Measurements from ENCODE around the gene SNRPD1.

DNA sequence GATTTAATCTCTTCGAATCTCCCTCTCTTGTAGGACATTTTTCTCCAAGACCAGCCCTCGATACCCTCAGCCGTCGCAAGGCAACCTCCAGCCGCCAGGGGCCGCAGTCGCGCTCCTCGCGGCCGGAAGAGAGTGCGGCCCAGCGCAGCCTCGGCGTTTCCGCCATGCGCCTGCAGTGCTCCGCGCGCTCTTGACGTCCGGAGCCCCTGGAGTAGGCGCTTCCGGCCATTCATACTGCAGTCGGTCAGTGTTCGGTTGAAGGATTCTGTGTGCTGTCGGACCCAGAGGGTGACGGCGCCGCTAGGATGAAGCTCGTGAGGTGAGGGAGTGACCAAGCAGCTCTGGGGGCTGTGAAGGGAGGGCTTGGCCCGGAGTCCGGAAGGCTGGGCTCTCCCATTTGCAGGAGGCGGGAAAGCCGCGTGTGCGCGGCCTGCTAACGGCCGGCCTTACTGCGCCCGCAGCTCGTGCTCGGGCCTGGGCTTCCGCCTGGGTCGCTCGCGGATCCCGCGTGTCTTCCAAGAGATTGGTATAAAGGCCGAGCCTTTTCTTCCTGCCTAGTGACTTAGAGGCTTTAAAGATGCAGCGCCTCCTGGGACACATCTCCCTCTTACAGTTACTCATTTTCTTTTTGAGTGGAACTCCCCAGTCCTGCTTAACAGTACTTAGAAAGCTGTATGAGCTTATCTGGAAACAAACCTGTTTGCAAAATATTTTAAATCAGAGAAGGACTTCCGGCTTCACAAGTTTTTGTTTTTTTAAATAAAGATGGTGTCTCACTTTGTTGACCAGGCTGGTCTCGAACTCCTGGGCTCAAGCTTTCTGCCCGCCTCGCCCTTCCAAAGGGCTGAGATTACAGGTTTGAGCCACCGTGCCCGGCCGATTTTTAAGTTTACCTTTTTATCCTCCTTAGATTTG lies at the start of gene SNRPD1:
- peak in 1 of 4 donors; percentile 30 for TF ChIP-seq POLR2A (IDR thresholded peaks at IDR 0.05)
- TF ChIP-seq, protein P1, sequence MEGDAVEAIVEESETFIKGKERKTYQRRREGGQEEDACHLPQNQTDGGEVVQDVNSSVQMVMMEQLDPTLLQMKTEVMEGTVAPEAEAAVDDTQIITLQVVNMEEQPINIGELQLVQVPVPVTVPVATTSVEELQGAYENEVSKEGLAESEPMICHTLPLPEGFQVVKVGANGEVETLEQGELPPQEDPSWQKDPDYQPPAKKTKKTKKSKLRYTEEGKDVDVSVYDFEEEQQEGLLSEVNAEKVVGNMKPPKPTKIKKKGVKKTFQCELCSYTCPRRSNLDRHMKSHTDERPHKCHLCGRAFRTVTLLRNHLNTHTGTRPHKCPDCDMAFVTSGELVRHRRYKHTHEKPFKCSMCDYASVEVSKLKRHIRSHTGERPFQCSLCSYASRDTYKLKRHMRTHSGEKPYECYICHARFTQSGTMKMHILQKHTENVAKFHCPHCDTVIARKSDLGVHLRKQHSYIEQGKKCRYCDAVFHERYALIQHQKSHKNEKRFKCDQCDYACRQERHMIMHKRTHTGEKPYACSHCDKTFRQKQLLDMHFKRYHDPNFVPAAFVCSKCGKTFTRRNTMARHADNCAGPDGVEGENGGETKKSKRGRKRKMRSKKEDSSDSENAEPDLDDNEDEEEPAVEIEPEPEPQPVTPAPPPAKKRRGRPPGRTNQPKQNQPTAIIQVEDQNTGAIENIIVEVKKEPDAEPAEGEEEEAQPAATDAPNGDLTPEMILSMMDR (IDR thresholded peaks at IDR 0.05), result peak; percentile 88 to 96 (median 94)

All from esophagus squamous epithelium (tissue), 4 donors.